ENCODE results near the gene ARHGAP12.

DNA sequence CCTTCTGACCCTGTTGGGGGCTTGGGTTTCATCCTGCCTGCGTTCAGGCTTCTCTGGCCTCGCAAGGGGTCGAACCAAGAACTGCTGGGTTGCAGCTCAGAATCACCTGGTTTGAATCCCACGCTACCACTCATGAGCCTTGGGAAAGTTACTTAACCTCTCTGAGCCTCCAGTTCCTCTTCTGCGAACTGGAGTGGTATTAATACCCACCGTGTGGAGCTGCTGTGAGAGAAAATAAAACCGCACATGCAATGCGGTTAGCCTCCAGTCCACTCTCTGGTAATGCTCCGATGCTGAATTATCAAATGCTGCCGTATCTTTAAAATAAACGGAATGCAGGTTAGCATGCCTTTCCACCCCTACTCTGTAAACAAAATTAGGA lies 171.9 kb downstream of the ARHGAP12 start:
- TF ChIP-seq, protein P1, sequence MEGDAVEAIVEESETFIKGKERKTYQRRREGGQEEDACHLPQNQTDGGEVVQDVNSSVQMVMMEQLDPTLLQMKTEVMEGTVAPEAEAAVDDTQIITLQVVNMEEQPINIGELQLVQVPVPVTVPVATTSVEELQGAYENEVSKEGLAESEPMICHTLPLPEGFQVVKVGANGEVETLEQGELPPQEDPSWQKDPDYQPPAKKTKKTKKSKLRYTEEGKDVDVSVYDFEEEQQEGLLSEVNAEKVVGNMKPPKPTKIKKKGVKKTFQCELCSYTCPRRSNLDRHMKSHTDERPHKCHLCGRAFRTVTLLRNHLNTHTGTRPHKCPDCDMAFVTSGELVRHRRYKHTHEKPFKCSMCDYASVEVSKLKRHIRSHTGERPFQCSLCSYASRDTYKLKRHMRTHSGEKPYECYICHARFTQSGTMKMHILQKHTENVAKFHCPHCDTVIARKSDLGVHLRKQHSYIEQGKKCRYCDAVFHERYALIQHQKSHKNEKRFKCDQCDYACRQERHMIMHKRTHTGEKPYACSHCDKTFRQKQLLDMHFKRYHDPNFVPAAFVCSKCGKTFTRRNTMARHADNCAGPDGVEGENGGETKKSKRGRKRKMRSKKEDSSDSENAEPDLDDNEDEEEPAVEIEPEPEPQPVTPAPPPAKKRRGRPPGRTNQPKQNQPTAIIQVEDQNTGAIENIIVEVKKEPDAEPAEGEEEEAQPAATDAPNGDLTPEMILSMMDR (IDR thresholded peaks at IDR 0.05; ENCODE audit: insufficient read depth, low read length, poor library complexity, severe bottlenecking) = no peak
- TF ChIP-seq EZH2phosphoT487 (conservative IDR thresholded peaks at IDR 0.05; ENCODE audit: low read length) = no peak

Measured in SU-DHL-6 (cell line).